IgD-negative memory B cell (primary cell): ENCODE results near the gene GAMT. TPM values are rescaled to one million over a fixed set of nuclear protein-coding genes. Genes with fewer than 3 reads are reported as not detected.
A peak's percentile ranks its signal among the peaks of the same experiment; 100 is the strongest.

Experiments
- H3K27ac Mint-ChIP-seq, 3 donors: one replicate each; pipeline ENCODE4 v1.8.0; 2020 to 2022; ENCODE audit warnings: mild to moderate bottlenecking in 3 of 3, mixed read lengths in 3 of 3, moderate library complexity in 1 of 3
- H3K27me3 Mint-ChIP-seq: one replicate; pipeline ENCODE4 v1.8.0; 2021; ENCODE audit warnings: mixed read lengths
- H3K36me3 Mint-ChIP-seq: one replicate; pipeline ENCODE4 v1.8.0; 2020; ENCODE audit warnings: mild to moderate bottlenecking, mixed read lengths
- H3K4me1 Mint-ChIP-seq, 3 donors: one replicate each; pipeline ENCODE4 v1.8.0; 2020 to 2022; ENCODE audit warnings: mixed read lengths in 3 of 3, mild to moderate bottlenecking in 1 of 3
- H3K4me3 Mint-ChIP-seq, 4 donors: one replicate each; pipeline ENCODE4 v1.8.0; 2020 to 2022; ENCODE audit warnings: mild to moderate bottlenecking in 4 of 4, mixed read lengths in 4 of 4, moderate library complexity in 3 of 4
- H3K9me3 Mint-ChIP-seq, 3 donors: one replicate each; pipeline ENCODE4 v1.8.0; 2020 to 2021; ENCODE audit warnings: mixed read lengths in 3 of 3, mild to moderate bottlenecking in 1 of 3
- polyA plus RNA-seq: library from polyadenylated mRNA; unstranded; fragments of 300-500 nt; fragmentation: Illumina TruSeq; gene quantifications from one replicate; pipeline ENCODE4 v1.2.3, GENCODE V29; 2021

Gene GAMT
- polyA plus RNA-seq, 1 donor from 2014 or later = 14.3 TPM

DNA sequence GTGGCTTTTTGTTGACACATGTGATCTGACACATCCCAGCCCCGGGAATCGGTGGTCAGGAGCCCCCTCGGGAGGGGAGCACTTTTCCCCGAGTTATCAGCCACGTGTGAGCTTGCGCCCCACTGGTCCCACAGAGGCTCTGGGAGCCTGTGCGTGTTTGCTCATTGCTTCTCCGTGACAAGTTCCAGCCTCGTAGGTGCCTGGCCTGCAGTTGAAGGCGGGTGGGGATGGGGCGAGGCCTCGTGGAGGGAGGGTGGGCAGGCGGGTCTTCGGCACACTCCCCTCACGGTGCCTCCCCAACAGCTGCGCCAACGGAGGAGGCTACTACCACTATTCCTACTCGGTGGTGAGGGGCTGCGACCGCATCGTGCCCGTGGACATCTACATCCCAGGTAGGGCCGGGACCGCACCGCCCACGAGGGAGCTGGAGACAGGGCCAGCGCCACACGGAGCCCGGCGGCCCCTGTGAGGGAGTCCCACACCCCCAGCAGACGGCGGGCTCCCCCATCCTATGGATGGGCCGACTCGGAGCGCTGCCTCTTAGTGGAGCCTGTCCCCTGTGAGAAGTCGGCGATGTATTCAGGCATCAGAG, 8.3 kb downstream of the GAMT start:
- H3K36me3 Mint-ChIP-seq = peaks cover 7% of the 10 kb centered on the region
- H3K27me3 Mint-ChIP-seq = no peaks in the 10 kb centered on the region
- no peak overlapping the region for H3K4me3 Mint-ChIP-seq
- no peaks in the 10 kb centered on the region for H3K9me3 Mint-ChIP-seq
- no peak overlapping the region for H3K27ac Mint-ChIP-seq
- peaks cover 0 to 2% (median 0%) of the 10 kb centered on the region in 3 donors for H3K4me1 Mint-ChIP-seq

- Mint-ChIP-seq H3K9me3 (no peaks in the 10 kb centered on the region), H3K36me3 (peaks cover 7% of the 10 kb centered on the region), H3K27me3 (no peaks in the 10 kb centered on the region), H3K27ac (no peak overlapping the region), H3K4me1 (peaks cover 0 to 2% (median 0%) of the 10 kb centered on the region in 3 donors), H3K4me3 (peak overlapping the region in 1 of 4 donors; percentile 63)
These were observed 8.9 kb downstream of the GAMT start for GRCh38 chr19:1392407-1392806.

DNA sequence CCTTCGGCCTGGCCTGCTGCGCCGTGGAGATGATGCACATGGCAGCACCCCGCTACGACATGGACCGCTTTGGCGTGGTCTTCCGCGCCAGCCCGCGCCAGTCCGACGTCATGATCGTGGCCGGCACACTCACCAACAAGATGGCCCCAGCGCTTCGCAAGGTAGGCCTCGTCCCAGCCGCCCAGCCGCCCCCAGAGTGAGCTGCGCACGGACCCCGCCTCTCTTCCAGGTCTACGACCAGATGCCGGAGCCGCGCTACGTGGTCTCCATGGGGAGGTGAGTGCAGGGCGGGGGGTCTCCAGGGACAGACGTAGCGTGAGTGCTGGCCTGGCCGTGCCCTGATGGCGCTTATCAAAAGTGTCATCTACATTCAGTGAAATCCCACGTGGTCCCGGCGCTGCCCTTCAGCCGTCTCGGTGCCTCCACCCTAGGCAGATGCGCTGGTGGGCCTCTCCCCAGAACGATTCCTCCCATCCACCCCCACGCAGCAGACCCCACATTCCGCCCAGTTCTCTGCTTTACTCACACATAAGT, 10.4 kb downstream of the GAMT start:
- no peaks in the 10 kb centered on the region for H3K27me3 Mint-ChIP-seq
- no peaks in the 10 kb centered on the region for H3K9me3 Mint-ChIP-seq
- H3K36me3 Mint-ChIP-seq = peaks cover 8% of the 10 kb centered on the region
- H3K4me3 Mint-ChIP-seq = no peak overlapping the region
- no peak overlapping the region for H3K27ac Mint-ChIP-seq
- peaks cover 0 to 4% (median 0%) of the 10 kb centered on the region in 3 donors for H3K4me1 Mint-ChIP-seq

GRCh38 chr19:1389033-1389940, 12.1 kb downstream of the GAMT start:
- Mint-ChIP-seq H3K9me3 (no peaks in the 10 kb centered on the region), H3K36me3 (peaks cover 8% of the 10 kb centered on the region), H3K4me1 (peaks cover 3 to 8% (median 5%) of the 10 kb centered on the region in 3 donors), H3K27ac (peak overlapping the region in 2 of 3 donors; percentile 51 to 76), H3K27me3 (no peaks in the 10 kb centered on the region), H3K4me3 (peak overlapping the region in 1 of 4 donors; percentile 10)

DNA sequence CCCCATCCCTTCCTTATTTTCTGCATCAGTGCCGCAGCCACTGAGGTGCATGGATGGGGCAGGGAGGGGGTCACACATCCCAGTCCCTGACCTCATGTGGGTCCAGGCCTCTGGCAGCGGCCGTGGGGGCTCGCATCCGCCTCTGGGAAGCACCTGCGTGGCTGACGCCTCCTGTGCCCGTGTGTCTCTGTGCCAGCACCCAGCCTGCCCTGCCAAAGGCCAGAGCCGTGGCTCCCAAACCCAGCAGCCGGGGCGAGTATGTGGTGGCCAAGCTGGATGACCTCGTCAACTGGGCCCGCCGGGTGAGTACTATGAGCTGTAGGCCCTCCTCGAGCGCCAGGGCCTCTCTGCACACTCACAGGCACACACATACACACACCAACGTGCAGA, 12.7 kb downstream of the GAMT start:
- Mint-ChIP-seq H3K27ac (peak overlapping the region in 1 of 3 donors; percentile 76), H3K9me3 (peaks cover 0 to under 1% (median 0%) of the 10 kb centered on the region in 3 donors), H3K4me3 (peak overlapping the region in 1 of 4 donors; percentile 10), H3K36me3 (peaks cover 8% of the 10 kb centered on the region), H3K27me3 (peaks cover under 1% of the 10 kb centered on the region), H3K4me1 (peaks cover 4 to 8% (median 7%) of the 10 kb centered on the region in 3 donors)

DNA sequence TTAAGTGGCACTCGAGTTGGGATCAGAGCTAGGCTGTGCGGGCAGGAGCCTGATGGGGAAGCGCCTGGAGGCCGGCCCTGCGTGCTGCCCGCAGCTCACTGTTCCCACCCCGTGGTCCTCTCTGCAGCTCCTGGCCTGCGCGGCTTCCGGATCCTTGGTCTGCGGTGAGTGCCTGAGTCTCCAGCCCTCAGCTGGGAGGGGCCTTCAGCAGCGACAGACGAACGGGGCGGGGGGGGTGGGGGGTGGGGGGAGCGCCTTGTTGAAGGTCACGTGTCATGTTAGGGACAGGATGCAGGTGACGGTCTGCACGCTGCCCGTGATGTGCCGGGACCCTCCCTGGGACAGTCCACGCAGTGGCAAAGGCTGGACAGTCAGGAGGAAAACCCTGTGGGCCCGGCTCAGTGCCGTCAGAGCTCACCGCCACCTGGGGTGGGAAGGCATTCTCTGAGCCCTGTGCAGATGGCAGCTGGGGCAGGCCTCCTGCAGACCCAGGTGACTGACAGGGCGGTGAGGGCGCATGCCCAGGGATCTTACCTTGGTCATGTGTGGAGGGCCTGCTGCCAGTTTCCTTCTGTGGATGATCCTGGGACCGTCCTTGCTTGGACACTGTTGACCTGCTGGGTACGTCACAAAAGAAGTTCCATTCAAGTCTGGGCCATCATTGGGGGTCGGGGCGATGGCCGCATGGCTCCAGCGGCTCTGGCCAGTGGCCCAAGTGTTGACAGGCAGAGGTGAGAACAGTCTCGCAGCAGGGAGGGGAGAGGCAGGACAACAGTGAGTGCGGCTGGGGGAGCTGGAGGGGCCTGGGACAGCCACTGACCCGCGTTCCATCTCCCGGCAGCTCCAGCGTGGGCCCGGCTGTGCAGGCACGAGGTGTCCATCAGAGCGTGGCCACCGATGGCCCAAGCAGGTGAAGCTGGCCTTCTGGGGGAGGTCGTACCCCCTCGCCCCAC, 13.4 kb downstream of the GAMT start:
- Mint-ChIP-seq H3K27me3 (peaks cover 4% of the 10 kb centered on the region), H3K4me1 (peaks cover 10 to 14% (median 13%) of the 10 kb centered on the region in 3 donors), H3K36me3 (peaks cover 8% of the 10 kb centered on the region), H3K9me3 (peaks cover 0 to 7% (median 0%) of the 10 kb centered on the region in 3 donors), H3K27ac (no peak overlapping the region), H3K4me3 (peak overlapping the region in 1 of 4 donors; percentile 53)

- Mint-ChIP-seq H3K4me1 (peaks cover 12 to 17% (median 15%) of the 10 kb centered on the region in 3 donors), H3K36me3 (peaks cover 5% of the 10 kb centered on the region), H3K27me3 (peaks cover 4% of the 10 kb centered on the region), H3K4me3 (peak overlapping the region in 2 of 4 donors; percentile 33 to 60), H3K27ac (peak overlapping the region in 1 of 3 donors; percentile 83), H3K9me3 (peaks cover 0 to 9% (median 0%) of the 10 kb centered on the region in 3 donors)
These were observed 14.2 kb downstream of the GAMT start for GRCh38 chr19:1386945-1387683.

DNA sequence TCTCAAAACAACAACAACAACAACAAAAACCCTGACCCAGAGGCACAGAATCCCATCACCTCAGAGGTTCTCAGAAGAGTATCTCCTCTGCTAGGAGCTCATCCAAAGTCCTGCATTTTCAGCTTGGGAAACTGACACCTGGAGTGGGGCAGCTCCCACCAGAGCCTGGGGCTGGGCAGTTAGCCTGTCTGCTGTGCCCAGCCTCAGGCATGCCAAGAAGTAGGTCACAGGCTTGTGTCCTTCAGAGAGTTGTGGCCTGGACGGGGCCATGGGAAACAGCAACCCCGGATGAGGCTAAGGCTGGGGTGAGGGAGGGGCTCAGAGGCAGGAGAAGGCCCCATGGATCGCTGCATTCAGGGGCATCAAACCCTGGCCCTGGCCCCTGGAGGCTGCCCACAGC, 15.5 kb downstream of the GAMT start:
- H3K36me3 Mint-ChIP-seq = peaks cover 5% of the 10 kb centered on the region
- H3K27ac Mint-ChIP-seq = peak overlapping the region in 1 of 3 donors; percentile 71
- H3K4me3 Mint-ChIP-seq = peak overlapping the region in 2 of 4 donors; percentile 82 to 92
- H3K9me3 Mint-ChIP-seq = peaks cover 0 to 9% (median 0%) of the 10 kb centered on the region in 3 donors
- peaks cover 4% of the 10 kb centered on the region for H3K27me3 Mint-ChIP-seq
- H3K4me1 Mint-ChIP-seq = peaks cover 12 to 17% (median 14%) of the 10 kb centered on the region in 3 donors

GRCh38 chr19:1384478-1385110, 16.7 kb downstream of the GAMT start:
- Mint-ChIP-seq H3K27ac (peak overlapping the region; percentile 33 to 74 (median 65)), H3K4me1 (peaks cover 12 to 17% (median 14%) of the 10 kb centered on the region in 3 donors), H3K36me3 (peaks cover 5% of the 10 kb centered on the region), H3K27me3 (peaks cover 4% of the 10 kb centered on the region), H3K9me3 (peaks cover 0 to 9% (median 0%) of the 10 kb centered on the region in 3 donors), H3K4me3 (peak overlapping the region; percentile 92 to 100 (median 98))

DNA sequence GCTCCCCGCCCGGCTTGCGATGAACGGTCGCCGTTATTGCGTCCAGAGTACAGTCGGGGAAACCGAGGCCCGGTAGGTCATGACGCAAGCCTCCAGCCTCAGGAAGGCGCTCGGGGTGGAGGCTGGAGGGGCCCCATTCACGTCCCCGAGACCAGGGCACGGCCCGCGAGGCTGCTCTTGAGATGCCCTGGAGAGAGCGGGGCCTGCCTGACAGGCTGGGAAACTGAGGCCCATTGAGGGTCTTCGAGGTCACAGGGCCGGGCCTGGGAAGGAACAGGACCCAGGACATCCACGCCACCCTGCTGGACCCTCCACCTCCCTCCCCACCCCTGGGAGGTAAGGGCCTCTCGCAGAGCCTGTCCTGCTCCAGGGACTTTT, 17.3 kb downstream of the GAMT start:
- Mint-ChIP-seq H3K4me3 (peak overlapping the region; percentile 92 to 100 (median 98)), H3K4me1 (peaks cover 12 to 17% (median 14%) of the 10 kb centered on the region in 3 donors), H3K9me3 (peaks cover 0 to 9% (median 0%) of the 10 kb centered on the region in 3 donors), H3K36me3 (peaks cover 4% of the 10 kb centered on the region), H3K27ac (peak overlapping the region; percentile 100), H3K27me3 (peaks cover 4% of the 10 kb centered on the region)

DNA sequence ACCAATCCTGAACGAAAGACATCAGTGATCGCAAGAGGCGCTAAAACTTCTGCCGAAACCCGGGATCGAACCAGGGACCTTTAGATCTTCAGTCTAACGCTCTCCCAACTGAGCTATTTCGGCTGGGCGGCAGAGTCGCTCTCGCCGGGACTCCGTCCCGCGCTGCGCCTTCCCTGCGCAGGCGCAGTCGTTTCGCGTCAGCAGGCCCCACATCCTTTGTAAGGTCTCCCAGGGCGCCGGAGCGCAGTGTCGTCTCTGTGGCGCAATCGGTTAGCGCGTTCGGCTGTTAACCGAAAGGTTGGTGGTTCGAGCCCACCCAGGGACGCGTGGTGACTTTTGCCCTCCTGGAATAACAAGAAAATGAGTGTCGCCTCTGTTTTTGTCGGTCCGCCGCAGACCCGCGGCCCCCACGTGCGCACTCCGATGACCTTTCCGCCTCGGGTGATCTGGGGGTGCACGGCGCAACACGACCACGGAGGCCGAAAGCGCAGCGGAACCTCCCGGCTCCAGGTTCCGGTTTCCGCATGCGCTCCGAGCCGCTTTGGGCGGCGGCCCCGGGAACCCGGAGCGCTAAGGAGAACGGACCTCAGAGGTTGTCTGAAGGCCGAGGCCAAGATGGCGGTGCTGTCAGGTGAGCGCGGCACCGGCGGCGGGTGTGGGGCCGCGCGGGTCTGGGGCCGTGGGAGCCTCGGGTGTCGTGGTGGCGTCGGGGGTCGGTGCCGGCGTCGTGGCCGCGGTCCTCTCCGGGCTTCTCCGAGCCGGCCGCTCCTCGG, 17.8 kb downstream of the GAMT start, which contains the start of gene NDUFS7:
Gene NDUFS7, plus strand, starts transcription at position 596 of the 773 bp plus-strand sequence. Its CDS starts 20 bp downstream, at position 616.
- peaks cover 0 to 9% (median 0%) of the 10 kb centered on the region in 3 donors for H3K9me3 Mint-ChIP-seq
- H3K4me1 Mint-ChIP-seq = peaks cover 12 to 17% (median 14%) of the 10 kb centered on the region in 3 donors
- H3K4me3 Mint-ChIP-seq = peak within 1 kb of the TSS; percentile 92 to 100 (median 98)
- H3K36me3 Mint-ChIP-seq = peaks cover 2% of the 10 kb centered on the region
- H3K27ac Mint-ChIP-seq = peak within 1 kb of the TSS; percentile 100
- H3K27me3 Mint-ChIP-seq = peaks cover 4% of the 10 kb centered on the region

- Mint-ChIP-seq H3K36me3 (peaks cover 2% of the 10 kb centered on the region), H3K9me3 (peaks cover 0 to 9% (median 0%) of the 10 kb centered on the region in 3 donors), H3K27ac (peak overlapping the region; percentile 100), H3K4me1 (peaks cover 12 to 17% (median 14%) of the 10 kb centered on the region in 3 donors), H3K27me3 (peaks cover 4% of the 10 kb centered on the region), H3K4me3 (peak overlapping the region; percentile 92 to 100 (median 98))
These were observed 18.4 kb downstream of the GAMT start for GRCh38 chr19:1383017-1383311.
